GM18511 (cell line): Measurements from ENCODE around the gene NCF1.
"Not testable (repeated sequence)": the region's sequence is repeated elsewhere in the genome, so short reads cannot be mapped to it uniquely, and the experiment has no call there.

Experiments
- ATAC-seq: cut with Tn5 transposase; IDR thresholded peaks from one replicate; pipeline ENCODE4 v1.9.1; 2021; ENCODE audit warnings: mild to moderate bottlenecking, moderate library complexity; ENCODE audit not compliant: unreplicated experiment

Gene NCF1

DNA sequence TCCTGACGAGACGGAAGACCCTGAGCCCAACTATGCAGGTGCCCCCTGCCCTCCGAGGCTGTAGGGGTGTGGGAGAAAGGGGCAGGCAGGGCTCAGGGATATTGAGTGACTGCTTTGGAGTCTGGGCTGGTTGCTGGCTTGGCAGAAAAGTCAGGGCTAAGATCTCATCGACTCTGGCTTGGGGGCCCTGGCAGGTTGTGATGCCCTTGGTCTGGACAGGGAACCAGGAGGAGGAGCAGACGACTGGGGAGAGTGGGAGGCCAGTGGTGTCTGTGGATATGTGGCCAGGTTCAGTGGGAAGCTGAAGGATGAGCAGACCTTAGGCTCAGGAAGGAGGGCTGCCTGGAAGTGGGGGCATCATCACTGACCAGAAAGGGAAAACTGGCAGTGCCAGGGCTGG is 9.8 kb downstream of the NCF1 start:
- ATAC-seq, result not testable (repeated sequence)

- ATAC-seq, result peak; percentile 88
These were observed 14.7 kb downstream of the NCF1 start for GRCh38 chr7:74788369-74789150.

GRCh38 chr7:74789200-74789736 is 15.5 kb downstream of the NCF1 start:
- ATAC-seq, result peak; percentile 8

GRCh38 chr7:74797848-74798622 is 24.2 kb downstream of the NCF1 start:
- ATAC-seq, result not testable (repeated sequence)

GRCh38 chr7:74798644-74799043 is 24.8 kb downstream of the NCF1 start:
- not testable (repeated sequence) for ATAC-seq

- not testable (repeated sequence) for ATAC-seq
These were observed 42.1 kb downstream of the NCF1 start for GRCh38 chr7:74815882-74816281.

- peak; percentile 93 for ATAC-seq
These were observed 46.5 kb downstream of the NCF1 start for GRCh38 chr7:74820146-74820805.

GRCh38 chr7:74821259-74821658 is 47.4 kb downstream of the NCF1 start:
- not testable (repeated sequence) for ATAC-seq

DNA sequence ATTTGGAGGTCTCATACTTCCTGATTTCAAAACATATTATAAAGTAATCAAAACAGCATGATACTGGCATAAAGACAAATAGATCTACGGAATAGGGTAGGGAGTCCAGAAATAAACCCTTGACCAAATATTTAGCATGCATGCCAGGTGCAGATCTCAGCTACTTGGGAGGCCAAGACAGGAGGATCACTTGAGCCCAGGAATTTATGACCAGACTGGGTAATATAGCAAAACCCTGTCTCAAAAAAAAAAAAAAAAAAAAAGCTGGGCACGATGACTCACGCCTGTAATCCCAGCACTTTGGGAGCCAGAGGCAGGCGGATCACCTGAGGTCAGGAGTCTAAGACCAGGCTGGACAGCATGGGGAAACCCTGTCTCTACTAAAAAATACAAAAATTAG is 56.1 kb downstream of the NCF1 start:
- ATAC-seq, result not testable (repeated sequence)

GRCh38 chr7:74830411-74830810 is 56.6 kb downstream of the NCF1 start:
- not testable (repeated sequence) for ATAC-seq
